ENCODE results near the gene PPP1R9A.
A peak's percentile ranks its signal among the peaks of the same experiment; 100 is the strongest.

The PPP1R9A gene

GRCh38 chr7:94907026-94907810 lies at the start of gene PPP1R9A:
PPP1R9A (plus strand) TSS chr7:94907594; CDS start chr7:94910114, 2,520 bp downstream.
- DNase-seq (ENCODE audit: low read depth, low spot score) = peak; percentile 79

DNA sequence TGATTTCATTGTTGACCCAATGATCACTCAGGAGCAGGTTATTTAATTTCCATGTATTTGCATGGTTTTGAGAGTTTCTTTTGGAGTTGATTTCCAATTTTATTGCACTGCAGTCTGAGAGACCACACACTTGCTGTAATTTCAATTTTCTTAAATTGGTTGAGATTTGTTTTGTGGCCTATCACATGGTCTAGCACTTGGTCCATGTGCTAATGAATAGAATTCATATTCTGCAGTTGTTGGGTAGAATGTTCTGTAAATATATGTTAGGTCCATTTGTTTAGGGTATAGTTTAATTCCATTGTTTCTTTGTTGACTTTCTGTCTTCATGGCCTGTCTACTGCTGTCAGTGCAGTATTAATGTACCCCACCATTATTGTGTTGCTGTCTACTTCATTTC lies 36.3 kb upstream of the PPP1R9A start:
- no peak for DNase-seq (ENCODE audit: low read depth, low spot score)

DNA sequence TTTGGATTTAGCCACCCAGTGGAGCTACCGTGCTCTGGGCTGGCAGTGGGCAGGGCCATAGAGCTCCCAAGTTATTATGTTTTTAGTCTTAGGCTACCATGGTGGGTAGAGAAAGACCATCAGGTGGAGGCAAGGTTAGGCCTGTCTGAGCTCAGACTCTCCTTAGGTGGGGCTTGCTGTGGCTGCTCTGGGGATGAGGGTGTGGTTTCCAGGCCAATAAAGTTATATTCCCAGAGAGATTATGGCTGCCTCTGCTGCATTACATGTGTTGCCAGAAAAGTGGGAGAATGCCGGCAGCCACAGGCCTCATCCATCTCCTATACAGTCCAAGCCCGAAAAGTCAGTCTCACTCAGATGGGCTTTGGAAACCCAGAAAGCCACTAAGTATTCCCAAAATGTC lies 34.2 kb upstream of the PPP1R9A start:
- no peak for DNase-seq (ENCODE audit: low read depth, low spot score)

DNA sequence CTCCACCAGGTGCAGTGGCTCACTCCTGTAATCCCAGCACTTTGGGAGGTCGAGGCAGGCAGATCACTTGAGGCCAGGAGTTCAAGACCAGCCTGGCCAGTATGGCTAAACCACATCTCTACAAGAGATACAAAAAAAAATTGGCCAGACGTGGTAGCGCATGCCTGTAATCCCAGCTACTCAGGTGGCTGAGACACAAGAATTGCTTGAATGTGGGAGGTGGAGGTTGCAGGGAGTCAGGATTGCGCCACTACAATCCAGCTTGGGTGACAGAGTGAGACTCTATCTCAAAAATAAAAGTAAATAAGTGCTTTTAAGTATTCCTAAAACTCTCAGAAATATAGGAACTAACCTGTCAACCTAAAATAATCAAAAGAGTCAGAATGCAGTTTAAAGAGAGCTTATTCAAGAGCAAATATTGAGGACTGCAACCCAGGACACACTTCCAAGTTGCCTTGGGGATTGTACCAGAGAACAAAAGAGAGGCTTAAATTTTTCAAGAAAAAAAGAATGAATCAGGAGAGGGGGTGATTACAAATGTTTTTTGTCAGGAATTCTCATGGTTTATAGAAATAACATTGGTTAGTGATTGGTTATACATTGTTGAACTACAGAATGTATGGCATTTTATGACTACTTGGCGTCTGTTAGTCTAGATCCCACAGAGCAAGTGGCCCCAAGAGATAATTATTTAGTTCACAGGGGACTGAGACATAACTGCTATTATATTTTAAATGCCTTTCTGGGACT lies 33.2 kb upstream of the PPP1R9A start:
- no peak for DNase-seq (ENCODE audit: low read depth, low spot score)

DNA sequence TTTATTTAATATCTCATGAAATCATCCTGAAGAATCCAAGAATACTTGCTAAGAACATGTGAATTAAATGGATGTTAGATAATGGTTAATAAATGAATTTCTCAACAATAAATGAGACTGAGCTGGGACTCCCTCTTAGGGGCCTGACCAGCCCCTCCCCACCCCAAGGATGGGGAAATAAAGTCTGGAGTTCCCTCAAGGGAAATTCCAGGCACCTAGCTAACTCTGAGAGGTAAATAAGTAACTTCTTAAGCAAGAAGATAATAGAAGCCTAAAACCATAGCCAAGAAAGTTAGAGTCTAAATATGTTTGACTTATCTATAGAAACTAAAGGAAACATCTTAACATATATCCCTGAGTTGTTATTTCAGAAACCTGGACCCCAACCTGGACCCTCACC lies 32.2 kb upstream of the PPP1R9A start:
- no peak for DNase-seq (ENCODE audit: low read depth, low spot score)

GRCh38 chr7:94877731-94878670 lies 29.4 kb upstream of the PPP1R9A start:
- no peak for DNase-seq (ENCODE audit: low read depth, low spot score)

DNA sequence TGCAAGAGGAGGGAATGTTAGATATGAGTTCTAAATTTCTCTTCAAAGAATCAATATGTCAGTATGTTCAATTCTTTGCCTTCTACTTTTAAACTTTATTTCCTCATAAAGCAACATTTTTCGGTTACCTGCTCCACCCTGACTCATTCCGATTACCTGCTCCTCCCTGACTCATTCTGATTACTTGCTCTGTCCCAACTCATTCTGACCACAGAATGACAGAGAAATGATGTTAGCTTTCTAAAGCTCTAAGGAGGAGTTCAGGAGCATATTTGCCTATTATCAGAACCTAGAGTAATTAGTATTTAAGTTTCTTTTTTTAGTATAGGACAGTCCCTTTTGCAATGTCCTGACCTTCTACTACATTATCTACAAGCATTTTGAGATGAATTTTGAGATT lies 24.5 kb upstream of the PPP1R9A start:
- no peak for DNase-seq (ENCODE audit: low read depth, low spot score)

DNA sequence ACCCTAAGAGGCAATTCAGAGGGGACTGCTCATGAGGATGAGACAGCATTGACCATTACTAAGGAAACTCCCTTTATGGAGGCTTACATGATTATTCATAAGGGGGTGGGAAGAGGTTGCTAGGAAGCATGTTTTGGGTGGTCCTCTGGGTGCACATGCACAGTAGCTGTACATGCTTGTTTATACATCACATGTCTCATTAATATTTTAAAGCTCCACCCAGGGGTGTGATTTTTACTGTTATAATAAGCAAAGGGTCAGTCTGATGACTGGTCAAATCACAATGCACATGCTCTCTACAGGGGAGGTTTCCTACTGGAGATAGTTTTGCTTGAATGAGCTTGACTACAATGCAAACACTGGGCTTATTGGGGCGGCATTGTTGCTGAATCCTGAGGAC lies 23.8 kb upstream of the PPP1R9A start:
- DNase-seq (ENCODE audit: low read depth, low spot score) = no peak

- DNase-seq (ENCODE audit: low read depth, low spot score) = peak; percentile 18
These were observed 18.8 kb upstream of the PPP1R9A start for GRCh38 chr7:94888551-94888950.

DNA sequence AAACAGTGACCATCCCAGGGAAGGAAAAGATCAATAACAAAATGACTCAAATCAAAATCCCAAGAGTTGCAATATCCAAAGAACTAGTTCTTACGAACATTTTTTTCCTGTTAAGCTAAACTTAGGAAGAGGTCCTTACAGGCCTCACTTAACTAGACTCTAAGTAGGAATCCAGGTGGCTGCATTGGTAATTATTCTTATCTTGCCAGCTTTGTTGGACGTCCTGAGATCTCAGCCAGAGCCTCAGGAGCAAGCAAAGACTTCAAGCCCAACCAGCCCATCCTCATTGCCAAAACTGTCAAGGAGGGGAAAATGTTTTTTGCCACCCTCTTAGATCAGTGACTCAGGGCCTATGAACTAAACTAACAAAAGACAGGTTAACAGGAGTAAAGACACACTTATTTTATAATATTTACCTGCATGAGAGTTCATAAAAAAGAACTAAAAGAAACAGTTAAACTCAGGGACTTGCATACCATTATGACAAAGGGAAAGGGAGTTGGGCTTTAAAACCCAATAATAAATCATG lies 18.3 kb upstream of the PPP1R9A start:
- DNase-seq (ENCODE audit: low read depth, low spot score) = no peak

- DNase-seq (ENCODE audit: low read depth, low spot score) = no peak
These were observed 17.2 kb upstream of the PPP1R9A start for GRCh38 chr7:94890216-94890615.

GRCh38 chr7:94893661-94894060 lies 13.7 kb upstream of the PPP1R9A start:
- no peak for DNase-seq (ENCODE audit: low read depth, low spot score)

GRCh38 chr7:94897541-94897940 lies 9.9 kb upstream of the PPP1R9A start:
- no peak for DNase-seq (ENCODE audit: low read depth, low spot score)

- DNase-seq (ENCODE audit: low read depth, low spot score) = no peak
These were observed 9.1 kb upstream of the PPP1R9A start for GRCh38 chr7:94898340-94898739.

- no peak for DNase-seq (ENCODE audit: low read depth, low spot score)
These were observed 5.4 kb upstream of the PPP1R9A start for GRCh38 chr7:94901981-94902380.

DNA sequence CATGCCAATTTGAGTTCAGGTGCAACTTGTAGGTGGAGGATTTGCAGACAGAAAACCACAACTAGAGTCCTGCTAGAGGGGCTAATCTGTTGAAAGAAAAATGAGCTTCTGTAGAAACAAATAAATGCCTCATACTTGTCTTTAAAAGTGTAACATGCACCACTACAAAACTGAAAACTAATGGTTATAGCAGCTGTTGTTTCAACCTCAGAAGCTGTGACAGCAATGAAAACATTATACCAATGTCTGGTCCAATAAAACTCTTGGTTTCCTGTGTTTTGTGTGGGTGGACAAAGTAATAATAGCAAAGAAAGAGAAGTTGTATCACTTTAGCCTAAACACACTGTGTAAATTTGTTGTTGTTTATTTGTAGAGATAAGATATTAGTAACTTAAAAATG lies 3.4 kb upstream of the PPP1R9A start:
- no peak for DNase-seq (ENCODE audit: low read depth, low spot score)

DNA sequence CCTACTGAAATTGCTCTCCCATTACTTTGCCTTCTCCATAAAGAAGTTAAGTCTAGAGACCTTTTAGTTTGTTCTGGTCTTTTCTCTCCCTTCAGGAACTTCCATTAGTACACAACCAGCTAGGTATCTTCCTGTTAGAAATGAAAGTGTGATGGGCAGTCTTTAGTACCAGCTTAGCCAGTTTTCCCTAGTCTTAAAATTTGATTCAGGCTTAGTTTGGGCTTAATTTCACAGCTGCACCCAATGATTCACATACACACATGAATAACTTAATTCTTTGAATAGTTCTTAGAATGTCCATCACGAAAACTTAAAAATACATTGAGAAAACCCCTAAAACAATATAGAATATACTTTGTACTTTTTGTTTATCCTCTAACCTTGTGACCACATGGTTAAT lies 2.4 kb upstream of the PPP1R9A start:
- no peak for DNase-seq (ENCODE audit: low read depth, low spot score)

GRCh38 chr7:94906065-94906851 lies 1.1 kb upstream of the PPP1R9A start:
- DNase-seq (ENCODE audit: low read depth, low spot score) = no peak

GRCh38 chr7:94907811-94908322 lies 473 bp downstream of the PPP1R9A start:
- no peak for DNase-seq (ENCODE audit: low read depth, low spot score)

GRCh38 chr7:94908323-94909178 lies 1.2 kb downstream of the PPP1R9A start:
- peak; percentile 86 for DNase-seq (ENCODE audit: low read depth, low spot score)
